COLO829 (cell line): ENCODE results near the gene CDYL.

Source experiments
- DNase-seq: peaks from one replicate; pipeline ENCODE4 v3.0.0; 2012; ENCODE audit warnings: low spot score

The CDYL gene, protein sequence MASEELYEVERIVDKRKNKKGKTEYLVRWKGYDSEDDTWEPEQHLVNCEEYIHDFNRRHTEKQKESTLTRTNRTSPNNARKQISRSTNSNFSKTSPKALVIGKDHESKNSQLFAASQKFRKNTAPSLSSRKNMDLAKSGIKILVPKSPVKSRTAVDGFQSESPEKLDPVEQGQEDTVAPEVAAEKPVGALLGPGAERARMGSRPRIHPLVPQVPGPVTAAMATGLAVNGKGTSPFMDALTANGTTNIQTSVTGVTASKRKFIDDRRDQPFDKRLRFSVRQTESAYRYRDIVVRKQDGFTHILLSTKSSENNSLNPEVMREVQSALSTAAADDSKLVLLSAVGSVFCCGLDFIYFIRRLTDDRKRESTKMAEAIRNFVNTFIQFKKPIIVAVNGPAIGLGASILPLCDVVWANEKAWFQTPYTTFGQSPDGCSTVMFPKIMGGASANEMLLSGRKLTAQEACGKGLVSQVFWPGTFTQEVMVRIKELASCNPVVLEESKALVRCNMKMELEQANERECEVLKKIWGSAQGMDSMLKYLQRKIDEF

GRCh38 chr6:4776131-4776492 lies at the start of gene CDYL:
TSS of gene CDYL (plus strand) at chr6:4776404. CDS start at chr6:4776784, 380 bp downstream.
- peak; percentile 85 for DNase-seq

DNA sequence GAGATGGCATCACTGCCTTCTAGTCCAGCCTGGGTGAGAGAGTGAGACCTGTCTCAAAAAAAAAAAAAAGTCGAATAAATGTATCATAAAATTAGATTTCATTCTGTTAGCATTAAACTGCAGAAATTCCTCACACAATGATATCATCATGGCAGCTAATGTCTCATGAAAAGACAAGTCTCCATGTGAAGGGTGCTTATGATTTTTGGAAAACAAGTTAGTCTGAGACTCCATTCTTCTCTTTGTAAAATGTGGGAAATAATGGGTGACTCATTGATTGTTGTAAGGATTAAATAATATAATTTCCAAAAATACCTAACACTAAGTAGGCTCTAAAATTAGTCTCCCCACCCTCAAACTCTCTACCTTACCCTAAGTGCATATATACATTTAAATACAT lies 49.6 kb upstream of the CDYL start:
- no peak for DNase-seq

DNA sequence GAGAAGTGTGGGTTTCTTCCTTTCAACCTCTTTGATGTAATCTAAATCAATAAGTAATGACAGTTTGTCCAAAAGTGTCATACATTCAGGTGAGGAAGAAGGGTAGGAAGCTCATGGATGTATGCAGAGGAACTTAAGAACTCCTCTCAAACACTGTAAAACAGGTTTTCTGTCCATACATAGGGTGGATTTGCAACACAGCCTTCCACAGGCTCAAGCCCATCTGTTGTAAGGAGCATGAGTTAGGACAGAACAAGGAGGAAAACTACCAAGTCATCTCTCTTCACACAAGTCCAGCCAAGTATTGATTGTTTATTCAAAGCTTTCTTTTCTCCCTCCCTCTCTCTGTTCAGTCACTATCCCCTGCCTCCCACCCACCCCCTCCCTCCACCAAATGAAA lies 49.0 kb upstream of the CDYL start:
- no peak for DNase-seq

- no peak for DNase-seq
These were observed 48.4 kb upstream of the CDYL start for GRCh38 chr6:4727671-4728435.

- no peak for DNase-seq
These were observed 47.8 kb upstream of the CDYL start for GRCh38 chr6:4728436-4728769.

- DNase-seq = no peak
These were observed 47.3 kb upstream of the CDYL start for GRCh38 chr6:4728926-4729325.

DNA sequence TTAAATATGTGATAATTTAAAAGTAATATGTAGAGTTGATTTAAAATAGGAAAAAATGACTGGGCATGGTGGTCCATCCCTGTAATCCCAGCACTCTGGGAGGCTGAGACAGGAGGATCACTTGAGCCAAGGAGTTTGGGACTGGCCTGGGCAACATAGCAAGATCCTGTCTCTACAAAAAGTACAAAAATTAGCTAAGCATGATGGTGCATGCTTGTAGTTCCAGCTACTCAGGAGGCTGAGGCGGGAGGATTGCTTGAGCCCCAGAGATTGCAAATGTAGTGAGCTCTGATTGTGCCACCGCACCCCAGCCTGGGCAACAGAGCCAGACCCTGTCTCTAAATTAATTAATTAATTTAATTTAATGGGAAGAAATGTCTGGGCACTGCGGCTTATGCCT lies 44.2 kb upstream of the CDYL start:
- no peak for DNase-seq

GRCh38 chr6:4732691-4733315 lies 43.4 kb upstream of the CDYL start:
- peak; percentile 79 for DNase-seq

DNA sequence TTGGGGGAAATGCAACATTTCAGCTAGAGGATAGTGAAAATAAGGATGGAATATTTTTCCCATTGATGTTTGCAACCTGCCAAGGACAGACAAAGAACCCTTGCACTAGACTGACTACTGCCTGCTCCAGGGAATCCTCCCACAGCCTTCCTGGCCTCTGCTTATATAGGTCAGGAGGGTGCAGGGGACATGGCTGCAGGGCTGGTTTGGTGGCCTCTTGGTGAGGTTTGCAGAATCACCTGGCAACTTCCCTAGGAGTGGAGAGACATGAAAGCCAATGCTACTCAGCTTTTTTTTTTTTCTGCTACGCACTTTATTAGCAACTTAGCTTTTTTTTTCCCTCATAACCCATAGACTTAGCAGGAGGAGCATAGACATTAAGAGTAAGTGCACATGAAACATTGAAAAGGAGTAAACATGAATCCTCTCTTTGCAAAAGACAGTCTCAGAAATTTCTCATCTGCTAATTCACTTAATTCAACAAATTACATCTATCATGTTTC lies 39.8 kb upstream of the CDYL start:
- no peak for DNase-seq

DNA sequence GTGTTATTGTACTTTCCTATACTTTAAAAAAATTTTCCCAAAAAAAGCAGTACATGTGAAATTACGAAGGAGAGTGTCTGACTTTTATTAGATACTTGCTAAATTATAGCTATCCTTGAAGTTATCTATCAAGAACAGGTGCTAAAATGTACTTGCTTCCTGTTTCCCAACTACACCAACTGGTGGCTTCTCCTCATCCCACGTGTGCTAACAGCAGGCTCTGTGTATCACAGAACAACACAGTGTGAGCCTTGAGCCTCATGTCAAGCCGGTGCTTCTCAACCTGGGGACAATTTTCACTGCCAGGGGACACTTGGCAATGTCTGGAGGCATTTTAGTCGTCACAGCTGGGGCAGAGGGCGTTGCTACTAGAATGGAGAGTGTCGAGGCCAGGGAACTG lies 36.2 kb upstream of the CDYL start:
- DNase-seq = no peak

DNA sequence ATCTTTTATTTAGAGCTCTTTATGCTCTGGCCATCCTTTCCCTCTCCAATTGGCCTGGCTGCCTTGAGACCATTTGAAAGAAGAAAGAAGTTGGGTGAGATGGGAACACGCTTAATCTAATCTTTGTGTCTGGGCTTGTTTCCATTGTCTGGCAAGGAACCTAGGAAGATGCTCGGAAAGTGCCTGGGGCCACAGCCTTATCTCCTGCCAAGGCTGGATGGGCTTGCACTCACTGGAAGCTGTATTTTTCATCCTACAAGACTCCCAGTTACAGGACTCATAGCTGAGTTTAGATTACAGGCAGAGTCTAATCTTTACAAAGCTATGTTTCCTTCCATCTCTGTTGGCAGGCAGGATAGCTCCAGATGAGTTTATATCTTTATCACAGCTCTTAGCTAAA lies 33.1 kb upstream of the CDYL start:
- no peak for DNase-seq

- no peak for DNase-seq
These were observed 32.3 kb upstream of the CDYL start for GRCh38 chr6:4743926-4744325.

DNA sequence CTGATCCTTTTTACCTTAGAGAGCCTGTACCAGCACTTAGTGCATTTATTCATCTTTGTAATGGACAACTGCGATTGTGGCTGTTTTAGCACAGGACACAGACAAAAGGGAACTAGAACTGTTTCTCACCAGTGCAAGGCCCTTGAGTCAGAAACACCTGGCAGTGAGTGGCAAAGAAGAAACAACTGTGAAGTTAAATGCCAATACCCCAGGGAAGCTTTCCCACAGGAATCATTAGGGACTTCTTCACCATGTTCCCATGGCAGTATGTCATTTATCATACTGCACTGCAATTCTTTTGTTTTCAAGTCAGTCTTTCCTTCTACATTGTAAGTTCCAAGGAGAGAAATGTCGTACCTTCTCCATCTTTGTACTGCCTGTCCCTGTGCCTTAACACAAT lies 28.6 kb upstream of the CDYL start:
- no peak for DNase-seq

- DNase-seq = no peak
These were observed 24.3 kb upstream of the CDYL start for GRCh38 chr6:4751823-4752464.

DNA sequence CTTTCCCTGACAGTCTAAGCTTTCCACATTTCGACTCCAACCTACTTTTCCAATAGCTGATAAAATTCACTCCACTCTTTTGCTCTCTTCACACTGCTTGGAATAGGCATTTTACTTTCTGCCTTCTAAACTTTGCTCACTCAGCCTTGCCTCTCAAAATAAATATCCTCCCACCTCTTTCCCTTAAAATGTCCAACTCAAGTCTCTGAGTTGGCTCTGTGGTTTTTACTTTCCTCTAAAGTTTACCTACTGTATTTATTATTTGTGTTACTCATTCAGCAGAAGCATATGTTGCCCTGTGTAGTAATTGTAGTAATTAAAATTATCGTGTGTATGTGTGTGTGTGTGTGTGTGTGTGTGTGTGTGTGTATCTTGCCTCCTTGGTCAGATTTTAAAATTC lies 20.0 kb upstream of the CDYL start:
- no peak for DNase-seq

DNA sequence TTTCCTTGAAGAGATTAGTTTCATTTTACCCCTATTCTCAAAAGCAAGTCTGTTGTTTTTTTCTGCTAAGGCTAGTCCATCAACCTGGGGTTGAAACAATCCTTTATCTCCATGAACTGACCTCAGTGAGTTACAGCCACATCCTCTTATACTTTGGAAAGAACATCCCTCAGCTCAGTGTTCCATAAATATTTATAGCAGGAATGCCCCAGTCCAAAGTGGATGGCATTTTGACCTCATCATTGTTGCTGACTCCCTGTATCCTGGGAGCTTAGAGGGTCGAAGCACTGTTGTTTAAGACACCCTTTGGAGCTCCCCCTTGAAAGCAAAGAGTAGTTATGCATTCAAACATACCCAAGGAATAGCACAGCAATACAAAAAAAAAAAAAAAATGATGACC lies 16.2 kb upstream of the CDYL start:
- DNase-seq = no peak

GRCh38 chr6:4760773-4761172 lies 15.4 kb upstream of the CDYL start:
- DNase-seq = no peak

- DNase-seq = no peak
These were observed 13.9 kb upstream of the CDYL start for GRCh38 chr6:4762294-4762693.

DNA sequence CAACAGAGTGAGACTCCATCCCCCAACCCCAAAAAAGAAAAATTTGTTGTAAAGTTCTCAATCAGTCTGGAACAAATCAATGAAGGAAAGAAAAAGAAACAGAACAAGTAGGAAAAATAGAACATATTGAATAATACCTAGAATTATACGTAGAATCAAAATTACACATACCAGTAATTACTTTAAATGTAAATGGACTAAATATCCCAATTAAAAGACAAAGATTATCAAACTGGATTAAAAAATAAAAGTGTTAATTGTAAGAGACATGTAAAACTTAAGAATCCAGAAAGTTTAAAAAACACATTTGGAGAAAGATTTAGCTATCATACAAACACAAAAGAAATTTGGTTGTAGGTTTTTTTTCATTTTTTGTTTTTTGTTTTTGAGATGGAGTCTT lies 12.3 kb upstream of the CDYL start:
- DNase-seq = no peak

DNA sequence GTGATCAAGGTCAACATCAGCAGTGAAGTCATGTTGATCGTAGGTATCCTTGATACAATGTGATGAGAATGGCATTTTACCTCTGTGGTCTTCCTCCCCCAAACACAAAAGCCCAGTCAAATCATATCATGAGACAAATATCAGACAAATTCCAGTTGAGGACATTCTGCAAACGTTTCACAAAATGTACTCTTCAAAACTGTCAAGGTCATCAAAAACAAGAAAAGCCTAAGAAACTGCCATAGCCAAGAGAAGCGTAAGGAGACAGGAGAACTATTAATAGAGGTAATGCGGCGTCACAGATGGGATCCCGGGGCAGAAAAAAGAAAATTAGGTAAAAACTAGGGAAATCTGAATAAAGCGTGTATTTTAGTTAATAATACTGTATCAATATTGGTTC lies 7.4 kb upstream of the CDYL start:
- no peak for DNase-seq

DNA sequence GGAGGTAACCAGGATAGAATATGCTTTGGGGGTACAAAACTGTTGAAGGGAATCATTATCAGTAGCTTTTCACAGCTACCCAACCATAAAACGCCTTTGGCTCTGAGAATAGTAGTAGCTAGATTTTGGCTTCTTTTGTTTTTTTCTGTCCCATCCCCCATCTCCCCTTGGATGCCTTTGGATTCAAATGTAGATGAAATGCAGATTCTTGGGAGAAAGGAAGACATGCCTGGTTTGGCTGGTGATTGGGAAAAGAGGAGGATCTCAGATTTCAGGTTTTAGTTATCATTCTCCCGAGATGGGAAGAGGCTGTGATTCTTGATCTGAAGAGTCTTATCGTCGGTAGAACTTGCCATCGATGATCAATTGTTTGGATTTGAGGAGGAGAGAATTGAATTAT lies 3.5 kb upstream of the CDYL start:
- no peak for DNase-seq

DNA sequence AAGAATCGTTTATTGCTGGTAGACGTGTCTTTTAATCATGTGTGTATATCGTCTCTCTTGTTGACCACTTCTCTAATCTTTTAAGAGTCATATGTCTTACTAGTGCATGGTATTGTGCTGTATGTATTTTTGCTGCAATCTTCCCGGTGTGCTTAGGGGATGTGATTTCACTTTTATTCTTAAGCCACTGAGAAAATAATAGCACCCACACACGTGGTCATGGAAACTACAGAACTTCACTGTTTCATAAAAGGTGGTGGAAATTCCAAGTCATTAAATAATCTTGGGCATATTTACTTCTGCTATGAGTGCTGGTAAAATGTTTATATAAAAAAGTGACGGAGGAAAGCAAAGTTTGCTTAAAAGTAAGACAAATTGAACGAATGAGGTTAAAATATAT lies 3.0 kb upstream of the CDYL start:
- DNase-seq = no peak
